ENCODE results near the gene DISC1. TPM values are rescaled to one million over a fixed set of nuclear protein-coding genes. Genes with fewer than 3 reads are reported as not detected.

The DISC1 gene
- total RNA-seq, 2 donors from 2014 or later, result 8.0 to 9.4 TPM

- peaks cover 6% of the 10 kb centered on the region for H3K36me3 Mint-ChIP-seq (ENCODE audit: low read depth)
Observed at GRCh38 chr1:231976231-231976630, 349.6 kb downstream of the DISC1 start.

DNA sequence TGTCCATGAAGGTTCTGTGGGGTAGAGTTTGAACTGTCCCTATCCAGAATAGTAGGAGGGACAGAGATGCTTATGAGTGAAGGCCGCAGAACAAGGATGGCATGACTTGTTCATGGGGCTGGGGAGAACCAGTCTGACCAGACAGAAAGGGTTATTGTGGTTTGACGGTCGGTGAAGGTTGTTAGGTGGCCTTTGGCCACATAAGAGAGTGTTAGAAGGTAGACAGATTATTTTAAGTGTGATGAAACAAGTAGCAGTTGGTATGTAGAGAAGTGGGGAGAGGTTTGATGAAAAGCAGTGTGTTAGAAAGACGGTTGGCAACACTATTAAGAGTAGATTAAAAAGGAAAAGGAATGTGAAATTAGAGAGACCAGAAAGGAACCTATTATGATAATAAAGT, 355.1 kb downstream of the DISC1 start:
- no peak overlapping the region for H3K4me3 Mint-ChIP-seq
- peaks cover 24% of the 10 kb centered on the region for H3K4me1 Mint-ChIP-seq
- TF ChIP-seq, protein P1, sequence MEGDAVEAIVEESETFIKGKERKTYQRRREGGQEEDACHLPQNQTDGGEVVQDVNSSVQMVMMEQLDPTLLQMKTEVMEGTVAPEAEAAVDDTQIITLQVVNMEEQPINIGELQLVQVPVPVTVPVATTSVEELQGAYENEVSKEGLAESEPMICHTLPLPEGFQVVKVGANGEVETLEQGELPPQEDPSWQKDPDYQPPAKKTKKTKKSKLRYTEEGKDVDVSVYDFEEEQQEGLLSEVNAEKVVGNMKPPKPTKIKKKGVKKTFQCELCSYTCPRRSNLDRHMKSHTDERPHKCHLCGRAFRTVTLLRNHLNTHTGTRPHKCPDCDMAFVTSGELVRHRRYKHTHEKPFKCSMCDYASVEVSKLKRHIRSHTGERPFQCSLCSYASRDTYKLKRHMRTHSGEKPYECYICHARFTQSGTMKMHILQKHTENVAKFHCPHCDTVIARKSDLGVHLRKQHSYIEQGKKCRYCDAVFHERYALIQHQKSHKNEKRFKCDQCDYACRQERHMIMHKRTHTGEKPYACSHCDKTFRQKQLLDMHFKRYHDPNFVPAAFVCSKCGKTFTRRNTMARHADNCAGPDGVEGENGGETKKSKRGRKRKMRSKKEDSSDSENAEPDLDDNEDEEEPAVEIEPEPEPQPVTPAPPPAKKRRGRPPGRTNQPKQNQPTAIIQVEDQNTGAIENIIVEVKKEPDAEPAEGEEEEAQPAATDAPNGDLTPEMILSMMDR (conservative IDR thresholded peaks at IDR 0.05), result no peak
- Histone ChIP-seq H3K27ac (ENCODE audit: low read depth, low read length) (no peak overlapping the region), H3K36me3 (ENCODE audit: control insufficient read depth, insufficient read depth, low read length) (no peaks in the 10 kb centered on the region), H3K4me1 (ENCODE audit: control insufficient read depth, insufficient read depth, low read length) (peaks cover 10% of the 10 kb centered on the region), H3K27me3 (ENCODE audit: control insufficient read depth, insufficient read depth, low read length, poor library complexity, severe bottlenecking) (no peaks in the 10 kb centered on the region), H3K4me3 (ENCODE audit: low read length) (no peak overlapping the region), H3K9ac (ENCODE audit: extremely low read depth, low read length, poor library complexity, severe bottlenecking) (no peak overlapping the region), H3K9me3 (ENCODE audit: control insufficient read depth, low read length) (peaks cover 13% of the 10 kb centered on the region)
- no peaks in the 10 kb centered on the region for H3K27me3 Mint-ChIP-seq (ENCODE audit: insufficient read depth)
- H3K36me3 Mint-ChIP-seq (ENCODE audit: low read depth), result peaks cover 4% of the 10 kb centered on the region
- peaks cover 12% of the 10 kb centered on the region for H3K9me3 Mint-ChIP-seq
- DNase-seq, result no peak
- WGBS, 2 experiments (ENCODE audit: insufficient coverage in 1 of 2, insufficient read length in 1 of 2), result 93 to 94% methylated on average over 2 to 4 of the region's 4 CpGs
- no peak overlapping the region for H3K27ac Mint-ChIP-seq

More at GRCh38 chr1:231976231-231976630, 349.6 kb downstream of the DISC1 start:
- H3K4me1 ChIP-seq (ENCODE audit: control insufficient read depth, insufficient read depth, low read length), result no peaks in the 10 kb centered on the region
- Mint-ChIP-seq H3K4me1 (no peaks in the 10 kb centered on the region), H3K9me3 (peaks cover 16% of the 10 kb centered on the region), H3K4me3 (no peak overlapping the region), H3K27me3 (ENCODE audit: insufficient read depth) (no peaks in the 10 kb centered on the region), H3K27ac (no peak overlapping the region)
- H3K27ac ChIP-seq (ENCODE audit: low read depth, low read length), result no peak overlapping the region
- TF ChIP-seq, protein P1 (conservative IDR thresholded peaks at IDR 0.05), result no peak
- no peak for DNase-seq
- 91 to 95% methylated on average over 4 of the region's 4 CpGs for WGBS, 2 experiments (ENCODE audit: insufficient coverage in 1 of 2, insufficient read length in 1 of 2)
- H3K27me3 ChIP-seq (ENCODE audit: control insufficient read depth, insufficient read depth, low read length, poor library complexity, severe bottlenecking), result no peaks in the 10 kb centered on the region
- H3K36me3 ChIP-seq (ENCODE audit: control insufficient read depth, insufficient read depth, low read length), result no peaks in the 10 kb centered on the region
- H3K9me3 ChIP-seq (ENCODE audit: control insufficient read depth, low read length), result peaks cover 14% of the 10 kb centered on the region
- no peak overlapping the region for H3K4me3 ChIP-seq (ENCODE audit: low read length)
- no peak overlapping the region for H3K9ac ChIP-seq (ENCODE audit: extremely low read depth, low read length, poor library complexity, severe bottlenecking)

DNA sequence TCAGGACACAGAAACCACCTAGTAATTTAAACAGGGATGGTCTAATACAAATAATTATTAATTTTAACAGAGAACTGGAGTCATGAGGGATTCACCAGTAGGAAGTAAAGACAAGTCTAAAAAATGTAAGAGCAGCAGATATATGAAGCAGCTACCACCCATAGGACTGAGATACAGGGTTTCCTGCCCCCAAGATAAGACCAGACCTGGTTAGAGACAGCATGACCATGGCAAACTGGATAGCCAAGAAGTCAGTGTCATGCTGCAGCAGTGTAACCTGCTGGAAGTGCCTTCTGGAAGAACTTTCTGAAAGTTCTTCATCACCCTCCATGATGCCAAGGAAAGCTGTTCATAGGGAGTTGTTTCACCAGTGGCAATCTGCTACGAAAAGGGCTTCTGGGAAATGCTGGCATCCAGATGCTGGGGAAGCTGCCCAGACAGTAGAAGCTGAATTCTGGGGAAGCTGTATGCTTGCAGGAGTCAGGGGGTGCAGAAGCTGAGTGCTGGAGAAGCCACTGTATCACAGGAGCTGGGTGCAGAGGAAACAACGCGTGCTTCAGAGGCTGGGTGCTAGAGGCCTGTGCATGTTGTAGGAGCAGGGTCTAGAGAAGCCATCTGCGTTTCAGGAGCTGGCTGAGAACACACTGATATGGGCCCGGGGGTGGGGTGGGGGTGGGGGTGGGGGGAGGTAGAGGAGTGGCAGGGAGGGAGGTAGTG, 356.4 kb downstream of the DISC1 start:
- Mint-ChIP-seq H3K9me3 (peaks cover 2% of the 10 kb centered on the region), H3K4me1 (peaks cover 31% of the 10 kb centered on the region), H3K4me3 (no peak overlapping the region), H3K36me3 (ENCODE audit: low read depth) (peaks cover 1% of the 10 kb centered on the region), H3K27ac (no peak overlapping the region), H3K27me3 (ENCODE audit: insufficient read depth) (no peaks in the 10 kb centered on the region)
- no peak overlapping the region for H3K27ac ChIP-seq (ENCODE audit: low read depth, low read length)
- H3K4me3 ChIP-seq (ENCODE audit: low read length), result no peak overlapping the region
- no peaks in the 10 kb centered on the region for H3K36me3 ChIP-seq (ENCODE audit: control insufficient read depth, insufficient read depth, low read length)
- no peak overlapping the region for H3K9ac ChIP-seq (ENCODE audit: extremely low read depth, low read length, poor library complexity, severe bottlenecking)
- H3K27me3 ChIP-seq (ENCODE audit: control insufficient read depth, insufficient read depth, low read length, poor library complexity, severe bottlenecking), result no peaks in the 10 kb centered on the region
- peaks cover 15% of the 10 kb centered on the region for H3K4me1 ChIP-seq (ENCODE audit: control insufficient read depth, insufficient read depth, low read length)
- H3K9me3 ChIP-seq (ENCODE audit: control insufficient read depth, low read length), result peaks cover 3% of the 10 kb centered on the region
- peak; percentile 56 for DNase-seq
- WGBS, 2 experiments (ENCODE audit: insufficient coverage in 1 of 2, insufficient read length in 1 of 2), result 93 to 96% methylated on average over 3 of the region's 5 CpGs
- TF ChIP-seq, protein P1 (conservative IDR thresholded peaks at IDR 0.05), result no peak
